DMS79 treated with DMSO at 0.1 percent for 48 hours (cell line): ENCODE data around the gene ZNF624.

Experiments
- DNase-seq: peaks from one replicate; lab custom pipeline; 2025; lab: John Stamatoyannopoulos, UW

Gene ZNF624

GRCh38 chr17:16593356-16594102 lies 60.1 kb downstream of the ZNF624 start:
- no peak for DNase-seq

- peak; percentile 48 for DNase-seq
Measured at GRCh38 chr17:16589097-16589969, 64.3 kb downstream of the ZNF624 start.

- DNase-seq = no peak
Measured at GRCh38 chr17:16585796-16586195, 67.9 kb downstream of the ZNF624 start.

DNA sequence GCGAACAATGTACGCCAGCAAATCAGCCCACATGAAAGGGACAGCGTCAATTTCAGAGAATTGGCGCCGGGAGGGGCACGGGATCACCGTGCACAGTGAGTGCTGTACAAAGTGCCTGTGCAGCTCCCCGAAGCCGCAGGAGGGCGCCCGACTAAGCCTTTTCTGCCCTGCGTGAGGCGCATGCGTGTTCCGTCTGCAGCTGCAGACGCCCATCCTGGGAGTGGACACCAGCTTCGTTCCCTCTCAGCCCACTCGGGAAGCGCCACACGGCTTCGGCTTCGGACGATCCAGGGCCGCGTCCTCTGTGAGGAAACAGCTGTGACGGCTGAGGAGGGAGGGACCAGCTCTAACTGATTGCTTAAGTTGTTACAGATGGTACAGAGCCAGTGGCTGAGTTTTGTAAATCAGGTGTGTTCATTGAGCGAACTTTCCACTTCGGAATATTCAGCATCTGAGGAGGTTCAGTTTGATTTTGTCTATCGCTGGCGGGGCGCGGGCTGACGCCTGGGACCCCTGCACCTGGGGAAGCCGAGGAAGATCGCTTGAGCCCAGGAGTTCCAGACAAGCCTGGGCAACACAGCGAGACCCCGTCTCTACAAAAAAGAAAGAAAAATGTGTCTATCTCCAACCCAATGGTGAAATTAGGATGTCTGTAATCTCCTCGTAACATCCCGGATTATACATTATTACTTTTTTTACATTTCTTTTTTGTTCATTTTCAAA lies 69.2 kb downstream of the ZNF624 start:
- peak; percentile 3 for DNase-seq

DNA sequence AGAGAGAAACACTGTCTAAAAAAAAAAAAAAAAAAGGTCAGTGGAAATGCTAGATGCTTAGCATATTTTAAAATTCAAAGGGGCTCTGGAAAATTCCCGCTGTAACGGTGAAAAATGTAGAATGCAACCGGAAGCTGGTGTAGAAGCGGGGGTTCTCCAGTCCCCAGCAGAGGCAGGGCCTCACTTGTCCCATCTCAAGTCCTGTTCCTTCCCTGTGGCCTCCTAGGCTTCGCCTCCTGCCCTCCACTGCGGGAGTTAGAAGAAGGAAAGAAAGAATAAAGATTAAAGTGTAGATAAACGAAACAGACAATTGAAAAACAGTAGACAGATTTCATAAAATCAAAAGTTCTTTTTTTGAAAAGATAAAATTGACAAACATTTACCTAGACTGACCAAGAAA lies 69.9 kb downstream of the ZNF624 start:
- no peak for DNase-seq

- no peak for DNase-seq
Measured at GRCh38 chr17:16573466-16573865, 80.2 kb downstream of the ZNF624 start.
